Activated CD4-positive, CD25-positive, alpha-beta regulatory T cell treated with anti-CD3 and anti-CD28 coated beads, Interleukin-2, amount 50 U/mL, for 24 hours (primary cell): ENCODE measurements around the gene HINFP.
"Not testable (repeated sequence)": the region's sequence is repeated elsewhere in the genome, so short reads cannot be mapped to it uniquely, and the experiment has no call there.

Experiments
- ATAC-seq, 2 donors: fragments of 150-1000 bp; cut with Tn5 transposase; one replicate each; pipeline ENCODE4 v1.10.0; 2021; ENCODE audit warnings: mild to moderate bottlenecking in 1 of 2, moderate library complexity in 1 of 2

Gene HINFP

DNA sequence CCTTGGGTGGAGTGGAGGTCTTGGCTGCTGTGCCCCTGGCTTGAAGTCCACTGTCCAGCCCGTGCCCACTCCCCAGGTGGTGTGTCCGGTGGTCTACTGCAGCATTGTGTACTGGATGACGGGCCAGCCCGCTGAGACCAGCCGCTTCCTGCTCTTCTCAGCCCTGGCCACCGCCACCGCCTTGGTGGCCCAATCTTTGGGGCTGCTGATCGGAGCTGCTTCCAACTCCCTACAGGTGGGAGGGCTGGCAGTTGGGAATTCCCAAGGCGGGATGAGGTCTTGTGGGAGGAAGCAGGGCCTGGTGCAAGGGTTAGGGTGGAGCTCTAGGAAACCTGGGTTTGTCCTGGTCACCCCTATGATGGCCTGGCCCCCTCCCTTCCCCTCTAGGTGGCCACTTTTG, 38.8 kb downstream of the HINFP start:
- no peak for ATAC-seq

GRCh38 chr11:119161871-119162270, 40.5 kb downstream of the HINFP start:
- no peak for ATAC-seq

GRCh38 chr11:119166368-119167076, 45.1 kb downstream of the HINFP start:
- no peak for ATAC-seq

DNA sequence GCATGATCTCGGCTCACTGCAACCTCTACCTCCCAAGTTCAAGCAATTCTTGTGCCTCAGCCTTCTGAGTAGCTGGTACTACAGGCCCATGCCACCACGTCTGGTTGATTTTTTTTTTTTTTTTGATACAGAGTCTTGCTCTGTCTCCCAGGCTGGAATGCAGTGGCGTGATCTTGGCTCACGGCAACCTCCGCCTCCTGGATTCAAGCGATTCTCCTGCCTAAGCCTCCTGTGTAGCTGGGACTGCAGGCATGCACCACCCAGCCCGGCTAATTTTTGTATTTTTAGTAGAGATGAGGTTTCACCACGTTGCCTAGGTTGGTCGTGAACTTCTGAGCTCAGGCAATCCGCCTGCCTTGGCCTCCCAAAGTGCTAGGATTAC, 45.7 kb downstream of the HINFP start:
- ATAC-seq = not testable (repeated sequence)

DNA sequence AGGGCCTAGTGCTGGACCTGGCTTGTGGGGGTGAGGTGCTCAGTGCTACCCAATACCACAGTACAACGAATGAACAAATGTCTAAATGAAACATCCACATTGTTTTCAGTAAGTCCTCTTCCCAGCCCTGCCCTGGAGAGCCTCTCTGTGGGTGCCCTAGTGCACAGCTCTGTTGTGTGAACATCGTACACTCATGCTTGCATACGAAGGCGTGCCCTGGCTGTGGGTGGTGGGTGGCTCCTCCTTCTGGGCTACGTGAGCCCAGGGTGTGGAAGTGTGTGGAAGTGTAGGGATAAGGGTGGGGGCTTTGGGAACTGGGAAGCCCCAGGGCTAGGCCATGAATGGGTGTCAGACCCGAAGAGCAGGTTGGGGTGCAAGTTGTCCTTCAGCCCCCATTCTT, 46.6 kb downstream of the HINFP start:
- ATAC-seq = no peak

GRCh38 chr11:119168471-119169281, 47.3 kb downstream of the HINFP start, which contains the start of gene NLRX1:
Gene NLRX1, plus strand, starts transcription at chr11:119168725. Its CDS starts 2,679 bp downstream, at chr11:119171404.
- peak; percentile 92 to 95 for ATAC-seq

DNA sequence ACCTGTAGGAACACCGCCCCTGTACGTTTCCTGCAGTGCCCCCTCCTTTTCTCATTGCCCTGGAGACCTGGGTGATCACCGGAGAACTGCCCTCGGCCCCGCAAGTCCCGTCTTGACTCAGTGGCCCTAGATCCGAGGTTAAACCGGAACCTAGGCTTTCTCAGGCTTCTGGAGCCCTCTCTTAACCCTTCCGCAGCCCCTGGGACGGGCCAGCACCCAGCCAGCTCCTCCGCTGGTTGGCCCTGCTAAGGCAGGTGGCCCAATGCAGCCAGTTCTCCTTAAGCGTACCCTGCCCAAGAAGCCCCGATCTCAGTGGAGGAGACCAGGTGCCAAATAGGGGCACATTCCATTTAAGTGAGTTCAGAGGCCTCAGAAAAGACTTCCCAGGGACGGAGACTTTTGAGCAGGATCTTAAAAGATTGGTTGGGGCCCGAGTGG, 47.9 kb downstream of the HINFP start:
- ATAC-seq = peak; percentile 42 to 53

DNA sequence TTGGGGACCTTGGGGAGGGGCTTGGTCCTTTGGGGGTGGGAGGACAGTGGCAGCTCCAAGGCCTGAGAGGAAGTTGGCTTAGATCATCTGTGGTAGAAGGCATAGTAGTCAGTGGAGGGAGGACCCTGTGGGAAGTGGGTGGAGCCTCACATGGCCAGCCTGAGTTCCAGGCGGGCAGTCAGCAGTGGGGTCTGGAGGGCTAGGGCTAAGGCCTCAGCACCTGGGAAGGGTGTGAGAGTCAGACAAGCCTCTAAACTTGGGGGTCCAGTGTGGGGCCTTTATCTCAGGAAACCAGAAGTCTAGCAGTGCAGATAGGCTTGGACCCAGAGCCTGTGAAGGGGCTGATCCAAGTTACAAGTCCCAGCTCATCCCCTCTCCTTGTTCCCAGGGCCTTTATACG, 51.1 kb downstream of the HINFP start:
- no peak for ATAC-seq

DNA sequence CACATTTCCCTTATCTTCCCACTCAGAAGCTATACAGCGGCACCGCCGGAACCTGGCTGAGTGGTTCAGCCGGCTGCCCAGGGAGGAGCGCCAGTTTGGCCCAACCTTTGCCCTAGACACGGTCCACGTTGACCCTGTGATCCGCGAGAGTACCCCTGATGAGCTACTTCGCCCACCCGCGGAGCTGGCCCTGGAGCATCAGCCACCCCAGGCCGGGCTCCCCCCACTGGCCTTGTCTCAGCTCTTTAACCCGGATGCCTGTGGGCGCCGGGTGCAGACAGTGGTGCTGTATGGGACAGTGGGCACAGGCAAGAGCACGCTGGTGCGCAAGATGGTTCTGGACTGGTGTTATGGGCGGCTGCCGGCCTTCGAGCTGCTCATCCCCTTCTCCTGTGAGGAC, 52.1 kb downstream of the HINFP start:
- ATAC-seq = no peak

- ATAC-seq = peak in 1 of 2 donors; percentile 49
These were observed 54.2 kb downstream of the HINFP start for GRCh38 chr11:119175493-119176077.

DNA sequence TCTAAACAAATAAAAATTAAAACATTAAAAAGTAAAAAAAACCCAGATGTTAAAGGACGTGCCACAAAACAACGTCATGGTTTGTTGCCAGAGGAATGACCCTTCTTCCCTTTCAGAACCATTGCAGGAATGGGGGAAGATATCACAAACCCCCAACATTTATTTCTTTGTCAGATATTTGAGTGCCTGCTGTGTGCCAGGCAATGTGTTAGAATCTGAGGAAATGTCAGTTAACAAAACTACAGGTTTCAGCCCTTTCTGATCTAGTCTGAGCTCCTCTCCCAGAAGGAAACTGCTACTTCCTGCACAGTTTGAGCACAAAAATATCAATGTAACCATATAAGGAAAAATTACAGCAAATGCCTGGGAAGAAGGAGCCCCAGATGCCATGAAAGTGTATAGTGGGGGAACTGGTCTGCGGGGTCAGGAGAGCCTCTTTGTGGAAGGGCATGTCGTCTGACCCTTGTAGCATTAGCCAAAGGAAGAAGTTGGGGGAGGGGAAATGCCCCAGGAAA, 56.8 kb downstream of the HINFP start:
- no peak for ATAC-seq

- ATAC-seq = no peak
These were observed 58.0 kb downstream of the HINFP start for GRCh38 chr11:119179342-119179741.

DNA sequence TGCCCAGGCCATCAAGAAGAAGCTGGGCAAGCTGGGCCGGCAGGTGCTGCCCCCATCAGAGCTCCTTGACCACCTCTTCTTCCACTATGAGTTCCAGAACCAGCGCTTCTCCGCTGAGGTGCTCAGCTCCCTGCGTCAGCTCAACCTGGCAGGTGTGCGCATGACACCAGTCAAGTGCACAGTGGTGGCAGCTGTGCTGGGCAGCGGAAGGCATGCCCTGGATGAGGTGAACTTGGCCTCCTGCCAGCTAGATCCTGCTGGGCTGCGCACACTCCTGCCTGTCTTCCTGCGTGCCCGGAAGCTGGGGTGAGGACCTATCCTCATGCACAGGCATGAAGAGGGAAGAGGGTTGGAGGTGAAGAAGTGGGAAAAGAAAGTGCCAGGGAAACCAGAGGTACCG, 58.6 kb downstream of the HINFP start:
- no peak for ATAC-seq

DNA sequence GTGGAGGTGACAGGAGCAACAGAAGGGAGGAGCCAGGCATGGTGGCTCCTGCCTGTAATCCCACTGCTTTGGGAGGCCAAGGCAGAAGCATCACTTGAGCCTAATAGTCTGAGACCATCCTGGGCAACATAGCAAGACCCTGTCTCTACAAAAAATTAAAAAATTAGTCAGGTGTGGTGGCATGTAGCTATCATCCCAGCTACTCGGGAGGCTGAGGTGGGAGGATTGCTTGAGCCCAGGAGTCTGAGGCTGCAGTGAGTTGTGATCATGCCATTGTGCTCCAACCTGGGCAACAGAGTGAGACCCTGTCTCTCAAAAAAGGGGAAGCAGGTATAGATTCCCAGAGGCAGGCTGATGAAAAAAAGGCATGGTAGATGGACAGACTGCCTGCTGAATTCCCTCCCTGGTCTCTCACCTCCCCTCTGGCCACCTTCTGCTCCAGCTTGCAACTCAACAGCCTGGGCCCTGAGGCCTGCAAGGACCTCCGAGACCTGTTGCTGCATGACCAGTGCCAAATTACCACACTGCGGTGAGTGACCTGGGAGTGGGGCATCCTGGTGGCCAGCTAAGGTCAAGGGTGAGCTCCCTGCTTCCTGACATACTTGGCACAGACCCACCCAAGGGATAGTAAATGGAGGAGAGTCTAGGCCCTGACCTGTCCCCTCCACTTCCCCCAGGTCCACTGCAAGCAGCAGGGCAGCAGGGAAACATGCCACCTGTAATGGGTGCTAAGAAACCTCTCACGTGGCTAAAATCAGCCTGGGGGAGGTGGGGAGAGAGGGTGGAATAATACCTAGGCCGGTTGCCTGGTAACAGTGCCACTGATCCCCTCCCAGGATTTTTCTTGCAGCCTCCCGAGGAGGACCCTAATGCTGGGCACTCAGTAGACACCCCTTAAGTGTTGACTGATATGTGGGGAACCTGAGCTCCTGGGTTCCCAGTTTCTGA, 59.6 kb downstream of the HINFP start:
- no peak for ATAC-seq

GRCh38 chr11:119181677-119182412, 60.5 kb downstream of the HINFP start:
- ATAC-seq = no peak

GRCh38 chr11:119184399-119184798, 63.0 kb downstream of the HINFP start:
- ATAC-seq = not testable (repeated sequence)
